Activated CD8-positive, alpha-beta memory T cell treated with anti-CD3 and anti-CD28 coated beads for 24 hours (primary cell): ENCODE results near the gene SINHCAF.

Experiments
- DNase-seq: peaks from one replicate; pipeline ENCODE4 v3.0.0-alpha.2; 2020

The SINHCAF gene

DNA sequence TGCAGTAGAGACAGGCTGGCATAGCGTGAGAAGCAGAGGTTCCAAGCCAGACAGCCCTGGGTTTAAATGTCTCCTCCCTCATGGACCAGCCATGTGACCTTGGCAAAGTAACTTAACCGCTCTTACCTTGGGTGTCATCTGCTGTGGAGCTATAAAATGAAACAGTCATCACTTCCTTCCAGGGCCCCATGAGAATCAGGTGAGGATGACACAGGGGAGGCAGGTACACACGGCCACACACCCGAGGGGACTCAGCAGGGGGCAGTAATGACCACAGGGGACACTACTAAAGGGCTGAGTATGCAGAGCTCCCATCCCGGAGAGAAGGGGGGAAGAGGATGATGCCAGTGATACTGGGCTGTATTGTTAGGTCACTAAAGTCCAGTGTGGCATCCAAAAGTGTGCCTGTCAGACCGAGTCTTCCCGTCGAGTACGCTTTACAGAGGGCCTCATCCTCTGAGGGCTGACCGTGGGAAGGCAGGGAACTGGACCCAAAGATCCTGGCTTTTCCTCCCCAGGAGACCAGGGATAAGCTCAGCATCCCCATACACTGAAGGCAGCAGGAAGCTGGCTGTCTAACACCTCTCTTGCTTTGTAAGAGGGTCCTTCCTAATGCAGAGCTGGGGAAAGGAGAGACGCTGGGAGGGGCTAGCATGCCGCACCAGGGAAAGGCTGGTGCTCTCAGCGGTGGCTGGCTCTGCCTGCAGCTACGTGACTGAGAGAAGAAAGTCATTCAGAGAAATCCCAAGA lies 94.2 kb downstream of the SINHCAF start:
- no peak for DNase-seq
